ENCODE results near the gene PYGB. TPM values are rescaled to one million over a fixed set of nuclear protein-coding genes. Genes with fewer than 3 reads are reported as not detected.

Gene PYGB
- total and polyA plus RNA-seq, 7 donors = 4.9 to 22.3 (median 9.5) TPM

DNA sequence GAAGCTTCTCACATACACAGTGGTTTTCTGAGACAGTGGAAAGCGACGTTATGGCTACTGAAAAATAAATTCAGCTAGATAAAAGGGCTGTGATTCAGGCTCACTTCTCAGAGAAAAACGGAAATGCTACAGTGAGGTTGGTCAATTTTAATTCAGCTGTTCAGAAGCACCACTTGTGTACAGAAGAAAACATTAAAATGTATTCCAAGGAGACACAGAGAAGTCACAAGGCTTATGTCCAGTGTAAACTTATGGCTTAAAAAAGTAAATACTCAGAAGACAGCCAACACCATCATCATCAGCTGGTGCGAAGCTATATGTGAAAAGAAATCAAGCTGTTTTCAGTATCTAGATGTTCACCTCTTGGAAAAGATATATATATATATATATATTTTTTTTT lies 74.1 kb downstream of the PYGB start:
- Histone ChIP-seq H3K4me1 (no peaks in the 10 kb centered on the region), H3K27me3 (ENCODE audit: insufficient read depth in 3 of 3, low read length in 2 of 3) (no peaks in the 10 kb centered on the region), H3K36me3 (ENCODE audit: insufficient read depth in 1 of 2, low read depth in 1 of 2) (peaks cover 0 to 10% of the 10 kb centered on the region in 2 donors), H3K27ac (no peak overlapping the region), H3K4me3 (no peak overlapping the region), H3K9me3 (no peaks in the 10 kb centered on the region)
- WGBS, 3 donors = 93 to 95% (median 93%) methylated on average over 4 of the region's 4 CpGs
- TF ChIP-seq, protein P1, sequence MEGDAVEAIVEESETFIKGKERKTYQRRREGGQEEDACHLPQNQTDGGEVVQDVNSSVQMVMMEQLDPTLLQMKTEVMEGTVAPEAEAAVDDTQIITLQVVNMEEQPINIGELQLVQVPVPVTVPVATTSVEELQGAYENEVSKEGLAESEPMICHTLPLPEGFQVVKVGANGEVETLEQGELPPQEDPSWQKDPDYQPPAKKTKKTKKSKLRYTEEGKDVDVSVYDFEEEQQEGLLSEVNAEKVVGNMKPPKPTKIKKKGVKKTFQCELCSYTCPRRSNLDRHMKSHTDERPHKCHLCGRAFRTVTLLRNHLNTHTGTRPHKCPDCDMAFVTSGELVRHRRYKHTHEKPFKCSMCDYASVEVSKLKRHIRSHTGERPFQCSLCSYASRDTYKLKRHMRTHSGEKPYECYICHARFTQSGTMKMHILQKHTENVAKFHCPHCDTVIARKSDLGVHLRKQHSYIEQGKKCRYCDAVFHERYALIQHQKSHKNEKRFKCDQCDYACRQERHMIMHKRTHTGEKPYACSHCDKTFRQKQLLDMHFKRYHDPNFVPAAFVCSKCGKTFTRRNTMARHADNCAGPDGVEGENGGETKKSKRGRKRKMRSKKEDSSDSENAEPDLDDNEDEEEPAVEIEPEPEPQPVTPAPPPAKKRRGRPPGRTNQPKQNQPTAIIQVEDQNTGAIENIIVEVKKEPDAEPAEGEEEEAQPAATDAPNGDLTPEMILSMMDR (IDR thresholded peaks at IDR 0.05) = no peak
- intact Hi-C loops (cut with DNase I) = no loop called here
- no peak for ATAC-seq
- no peak for DNase-seq

DNA sequence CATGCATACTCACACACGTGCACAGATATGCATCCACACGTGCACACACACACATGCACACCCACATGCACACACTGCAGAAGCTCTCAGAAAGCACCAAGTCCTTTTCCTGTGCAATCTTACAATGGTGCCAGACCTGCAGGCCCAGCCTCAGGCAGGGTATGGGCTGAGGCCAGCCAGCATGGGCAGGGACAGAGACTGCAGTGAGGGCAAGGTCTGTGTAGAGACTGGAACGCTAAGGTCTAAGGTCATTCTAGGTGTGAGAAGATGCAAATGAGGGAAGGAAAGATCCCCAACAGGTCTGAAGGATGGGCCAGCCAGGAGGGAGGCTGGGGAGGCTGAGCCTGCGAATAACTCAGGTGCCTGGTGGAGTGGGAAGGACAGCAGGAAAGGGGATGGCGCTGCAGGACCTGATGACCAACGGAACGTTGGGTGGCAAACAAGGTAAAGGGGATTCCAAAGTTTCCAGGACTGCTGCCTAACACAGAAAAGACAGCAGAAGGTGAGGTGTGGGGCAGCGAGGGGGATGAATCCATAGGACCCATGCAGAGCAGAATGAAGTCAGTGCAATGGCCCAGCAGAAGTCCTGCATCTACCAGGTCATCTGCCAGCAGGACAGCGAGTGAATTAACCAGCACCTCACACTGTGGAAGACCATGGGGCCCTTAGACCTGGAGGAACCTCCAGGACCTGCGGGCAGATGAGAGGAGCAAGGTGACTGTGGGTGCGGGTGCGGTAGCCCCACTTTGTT lies 75.8 kb downstream of the PYGB start:
- Histone ChIP-seq H3K27ac (no peak overlapping the region), H3K27me3 (ENCODE audit: insufficient read depth in 3 of 3, low read length in 2 of 3) (no peaks in the 10 kb centered on the region), H3K36me3 (ENCODE audit: insufficient read depth in 1 of 2, low read depth in 1 of 2) (peaks cover 0 to 10% of the 10 kb centered on the region in 2 donors), H3K4me3 (no peak overlapping the region), H3K9me3 (no peaks in the 10 kb centered on the region), H3K4me1 (peaks cover 7% of the 10 kb centered on the region)
- intact Hi-C loops (cut with DNase I) = no loop called here
- TF ChIP-seq, protein P1 (IDR thresholded peaks at IDR 0.05) = no peak
- DNase-seq (no peak), ATAC-seq (no peak)
- 92 to 94% (median 92%) methylated on average over 12 of the region's 12 CpGs for WGBS, 3 donors

DNA sequence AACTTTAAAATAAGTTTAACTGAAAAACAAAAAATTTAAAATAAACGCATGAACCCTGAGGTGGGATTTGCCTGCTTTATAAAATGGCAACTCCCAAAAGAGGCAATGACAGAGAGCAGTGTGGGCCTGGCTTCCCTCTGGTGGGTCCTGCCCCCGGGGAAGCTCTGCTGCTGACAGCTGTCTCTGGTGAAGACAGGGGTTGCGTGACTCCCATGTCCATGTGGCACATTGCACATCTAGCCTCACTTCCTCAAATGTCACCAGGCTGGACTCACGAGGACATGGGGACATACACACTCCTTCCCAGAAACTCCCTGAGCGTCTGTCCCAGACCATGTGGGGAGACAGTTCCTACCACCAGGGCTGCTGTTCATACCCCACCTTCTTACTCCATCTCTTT lies 76.5 kb downstream of the PYGB start:
- intact Hi-C loops (cut with DNase I) = no loop called here
- H3K9me3 ChIP-seq = no peaks in the 10 kb centered on the region
- no peaks in the 10 kb centered on the region for H3K27me3 ChIP-seq (ENCODE audit: insufficient read depth in 3 of 3, low read length in 2 of 3)
- no peak overlapping the region for H3K4me3 ChIP-seq
- DNase-seq = peak in 1 of 2 donors; percentile 34
- peak in 3 of 4 donors; percentile 42 to 46 (median 44) for ATAC-seq
- TF ChIP-seq, protein P1 (IDR thresholded peaks at IDR 0.05) = no peak
- H3K36me3 ChIP-seq (ENCODE audit: insufficient read depth in 1 of 2, low read depth in 1 of 2) = peaks cover 0 to 10% of the 10 kb centered on the region in 2 donors
- no peak overlapping the region for H3K27ac ChIP-seq
- 72 to 81% (median 75%) methylated on average over 5 of the region's 5 CpGs for WGBS, 3 donors
- peaks cover 11% of the 10 kb centered on the region for H3K4me1 ChIP-seq

GRCh38 chr20:25325073-25325472 lies 77.2 kb downstream of the PYGB start:
- ATAC-seq (no peak), DNase-seq (no peak)
- H3K27me3 ChIP-seq (ENCODE audit: insufficient read depth in 3 of 3, low read length in 2 of 3) = no peaks in the 10 kb centered on the region
- 47 to 76% (median 52%) methylated on average over 3 of the region's 3 CpGs for WGBS, 3 donors
- no peak overlapping the region for H3K4me3 ChIP-seq
- peaks cover 11% of the 10 kb centered on the region for H3K4me1 ChIP-seq
- no peak overlapping the region for H3K27ac ChIP-seq
- H3K36me3 ChIP-seq (ENCODE audit: insufficient read depth in 1 of 2, low read depth in 1 of 2) = peaks cover 0 to 10% of the 10 kb centered on the region in 2 donors
- TF ChIP-seq, protein P1 (IDR thresholded peaks at IDR 0.05) = no peak
- intact Hi-C loops (cut with DNase I) = no loop called here
- no peaks in the 10 kb centered on the region for H3K9me3 ChIP-seq

Data from psoas muscle (tissue), 8 donors.